ENCODE results near the gene PSTPIP1.

Gene PSTPIP1

GRCh38 chr15:76987896-76988860 is 6.7 kb upstream of the PSTPIP1 start:
- Mint-ChIP-seq H3K4me3 (no peak overlapping the region), H3K27ac (peak overlapping the region in 1 of 3 experiments; percentile 52), H3K4me1 (no peaks in the 10 kb centered on the region), H3K36me3 (ENCODE audit: low read depth) (no peaks in the 10 kb centered on the region), H3K9me3 (no peaks in the 10 kb centered on the region), H3K27me3 (ENCODE audit: low read depth) (peaks cover 20% of the 10 kb centered on the region)
- no peak for TF ChIP-seq CTCF (IDR thresholded peaks at IDR 0.05; ENCODE audit: unreplicated experiment in 3 of 3)

GRCh38 chr15:76988867-76989780 is 5.8 kb upstream of the PSTPIP1 start:
- Mint-ChIP-seq H3K36me3 (ENCODE audit: low read depth) (no peaks in the 10 kb centered on the region), H3K4me3 (no peak overlapping the region)
- no peak for TF ChIP-seq CTCF (IDR thresholded peaks at IDR 0.05; ENCODE audit: unreplicated experiment in 3 of 3)

GRCh38 chr15:76991048-76991447 is 3.9 kb upstream of the PSTPIP1 start:
- H3K4me1 Mint-ChIP-seq = no peaks in the 10 kb centered on the region
- no peaks in the 10 kb centered on the region for H3K9me3 Mint-ChIP-seq
- no peak overlapping the region for H3K27ac Mint-ChIP-seq
- no peaks in the 10 kb centered on the region for H3K36me3 Mint-ChIP-seq (ENCODE audit: low read depth)
- H3K4me3 Mint-ChIP-seq = no peak overlapping the region
- H3K27me3 Mint-ChIP-seq (ENCODE audit: low read depth) = peaks cover 16% of the 10 kb centered on the region
- no peak for TF ChIP-seq CTCF (IDR thresholded peaks at IDR 0.05; ENCODE audit: unreplicated experiment in 3 of 3)

More at GRCh38 chr15:76988867-76989780, 5.8 kb upstream of the PSTPIP1 start:
- H3K4me1 Mint-ChIP-seq = no peaks in the 10 kb centered on the region
- H3K27me3 Mint-ChIP-seq (ENCODE audit: low read depth) = peaks cover 16% of the 10 kb centered on the region
- H3K9me3 Mint-ChIP-seq = no peaks in the 10 kb centered on the region
- peak overlapping the region in 1 of 3 experiments; percentile 52 for H3K27ac Mint-ChIP-seq

- no peaks in the 10 kb centered on the region for H3K4me1 Mint-ChIP-seq
- no peak overlapping the region for H3K27ac Mint-ChIP-seq
- peaks cover 16% of the 10 kb centered on the region for H3K27me3 Mint-ChIP-seq (ENCODE audit: low read depth)
- no peaks in the 10 kb centered on the region for H3K36me3 Mint-ChIP-seq (ENCODE audit: low read depth)
- TF ChIP-seq CTCF (IDR thresholded peaks at IDR 0.05; ENCODE audit: unreplicated experiment in 3 of 3) = no peak
- H3K4me3 Mint-ChIP-seq = no peak overlapping the region
- H3K9me3 Mint-ChIP-seq = no peaks in the 10 kb centered on the region
Measured at GRCh38 chr15:76991741-76992645, 2.9 kb upstream of the PSTPIP1 start.

- Mint-ChIP-seq H3K4me1 (no peaks in the 10 kb centered on the region), H3K36me3 (ENCODE audit: low read depth) (no peaks in the 10 kb centered on the region), H3K27me3 (ENCODE audit: low read depth) (peaks cover 18% of the 10 kb centered on the region), H3K9me3 (no peaks in the 10 kb centered on the region), H3K27ac (no peak overlapping the region), H3K4me3 (no peak overlapping the region)
- TF ChIP-seq CTCF (IDR thresholded peaks at IDR 0.05; ENCODE audit: unreplicated experiment in 3 of 3) = no peak
Measured at GRCh38 chr15:76993114-76993725, 1.7 kb upstream of the PSTPIP1 start.
